ENCODE data around the gene S100A4.
"Not testable (repeated sequence)": the region's sequence is repeated elsewhere in the genome, so short reads cannot be mapped to it uniquely, and the experiment has no call there.

S100A4 gene

DNA sequence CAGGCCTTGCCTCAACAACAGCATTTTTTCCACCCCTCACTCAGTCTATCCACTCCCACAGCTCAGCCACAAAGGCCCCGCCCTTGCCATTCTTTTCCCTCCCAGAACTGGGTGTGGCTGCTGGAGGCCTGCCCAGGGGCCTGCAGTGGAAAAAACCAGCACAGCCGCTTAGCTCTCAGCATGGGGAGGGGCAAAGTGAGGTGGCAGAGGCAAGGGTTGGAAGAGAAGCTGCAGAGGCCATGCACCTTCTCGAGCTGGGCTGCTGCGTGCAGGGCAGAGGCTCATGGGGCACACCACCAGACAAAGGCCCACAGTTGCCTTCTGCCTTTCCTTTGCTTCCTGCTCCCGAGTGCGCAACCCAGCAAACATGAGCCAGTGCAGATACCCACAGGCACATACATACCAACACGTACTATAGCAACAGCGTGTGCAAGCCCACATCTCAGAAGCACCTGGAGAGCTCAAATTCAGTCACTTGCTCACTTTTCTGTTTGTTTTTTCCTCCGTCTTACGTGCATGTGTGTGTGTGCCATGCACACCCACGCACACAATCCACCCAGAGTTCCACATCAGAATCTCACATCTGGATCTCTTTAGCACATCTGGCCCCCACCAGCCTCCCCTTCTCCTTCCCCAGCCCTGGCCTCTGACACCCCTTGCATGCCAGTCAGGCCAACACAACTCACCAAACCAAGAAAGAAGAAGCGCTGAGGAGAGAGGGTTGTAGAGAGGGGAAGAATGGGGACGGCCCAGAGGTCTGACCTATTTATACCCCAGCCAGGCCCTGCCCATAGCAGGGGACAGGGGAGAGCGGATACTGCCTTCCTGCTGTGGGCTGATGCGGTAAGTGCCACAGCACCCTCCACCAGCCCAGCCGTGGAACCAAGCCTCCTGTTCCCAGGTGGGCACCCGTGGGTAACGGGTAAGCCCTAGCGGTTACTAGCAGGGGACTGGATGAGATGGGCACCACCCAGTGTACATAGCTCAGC, at the start of gene S100A4:
S100A4 (minus strand) TSS at position 740 of the 989 bp plus-strand sequence. CDS start 1,012 bp downstream, outside the sequence.
- peak; percentile 81 for DNase-seq (ENCODE audit: low spot score)

DNA sequence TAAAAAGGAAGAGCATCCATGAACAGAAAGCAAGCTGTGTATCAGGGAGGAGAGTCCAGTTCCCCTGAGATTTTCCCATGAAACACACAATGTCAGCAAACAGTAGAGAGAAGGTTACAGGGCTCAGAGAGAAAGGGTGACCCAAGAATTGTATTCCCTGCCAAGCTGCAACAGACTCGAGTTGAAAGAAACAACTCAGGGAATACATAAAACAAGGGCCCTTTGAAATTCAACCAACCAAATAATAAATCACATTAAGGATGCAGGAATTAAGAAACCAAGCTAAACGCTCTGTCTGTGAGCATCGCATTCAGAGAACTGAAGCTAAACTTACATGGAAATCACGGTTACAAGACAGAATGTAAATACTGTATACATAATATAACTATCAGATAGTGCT, 47.1 kb upstream of the S100A4 start:
- DNase-seq (ENCODE audit: low spot score): no peak

GRCh38 chr1:153588482-153588881, 42.9 kb upstream of the S100A4 start:
- DNase-seq (ENCODE audit: low spot score): no peak

GRCh38 chr1:153588033-153588432, 42.4 kb upstream of the S100A4 start:
- not testable (repeated sequence) for DNase-seq (ENCODE audit: low spot score)

- no peak for DNase-seq (ENCODE audit: low spot score)
Observed at GRCh38 chr1:153587314-153587713, 41.7 kb upstream of the S100A4 start.

DNA sequence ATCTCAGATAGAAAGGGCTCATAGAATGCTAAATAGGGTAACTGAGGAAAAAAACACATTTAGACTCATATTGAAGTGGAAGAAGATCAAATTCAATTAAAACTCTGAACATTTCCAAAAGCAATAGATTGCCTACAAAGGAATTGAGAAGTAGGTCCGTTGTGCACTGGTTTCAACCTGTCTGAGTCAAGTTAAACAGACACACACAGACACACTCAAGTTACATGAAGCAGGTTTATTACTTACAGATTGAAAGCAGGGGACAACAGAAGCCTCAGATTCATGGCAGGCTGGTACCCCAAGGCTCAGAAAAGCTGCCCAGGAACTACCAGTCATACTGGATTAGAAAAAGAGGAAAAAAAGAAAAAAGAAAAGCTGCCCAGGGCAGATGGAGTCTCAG, 40.7 kb upstream of the S100A4 start:
- DNase-seq (ENCODE audit: low spot score): no peak

DNA sequence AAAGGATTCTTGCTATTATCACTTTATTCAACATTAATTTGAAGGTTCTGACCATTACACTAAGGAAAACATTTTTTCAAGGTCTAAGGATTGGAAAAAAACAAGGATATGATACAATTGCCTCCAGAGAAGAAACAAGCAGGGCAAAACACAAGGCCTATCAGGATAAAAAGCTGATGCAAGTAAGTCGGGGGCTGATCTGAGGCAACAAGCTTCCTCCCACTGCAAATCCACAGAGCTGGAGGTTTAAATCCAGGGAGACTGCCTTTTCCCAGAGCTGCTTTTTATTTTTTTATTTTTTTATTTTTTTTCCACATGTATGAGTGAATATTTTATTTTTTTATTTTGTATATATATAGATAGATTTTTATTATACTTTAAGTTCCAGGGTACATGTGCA, 39.4 kb upstream of the S100A4 start:
- DNase-seq (ENCODE audit: low spot score): no peak

GRCh38 chr1:153583976-153584375, 38.4 kb upstream of the S100A4 start:
- no peak for DNase-seq (ENCODE audit: low spot score)

DNA sequence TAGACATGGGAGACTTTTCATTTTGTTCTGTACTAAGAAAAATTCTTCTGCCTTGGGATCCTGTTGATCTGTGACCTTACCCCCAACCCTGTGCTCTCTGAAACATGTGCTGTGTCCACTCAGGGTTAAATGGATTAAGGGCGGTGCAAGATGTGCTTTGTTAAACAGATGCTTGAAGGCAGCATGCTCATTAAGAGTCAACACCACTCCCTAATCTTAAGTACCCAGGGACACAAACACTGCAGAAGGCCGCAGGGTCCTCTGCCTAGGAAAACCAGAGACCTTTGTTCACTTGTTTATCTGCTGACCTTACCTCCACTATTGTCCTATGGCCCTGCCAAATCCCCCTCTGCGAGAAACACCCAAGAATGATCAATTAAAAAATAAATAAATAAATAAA, 37.9 kb upstream of the S100A4 start:
- not testable (repeated sequence) for DNase-seq (ENCODE audit: low spot score)

DNA sequence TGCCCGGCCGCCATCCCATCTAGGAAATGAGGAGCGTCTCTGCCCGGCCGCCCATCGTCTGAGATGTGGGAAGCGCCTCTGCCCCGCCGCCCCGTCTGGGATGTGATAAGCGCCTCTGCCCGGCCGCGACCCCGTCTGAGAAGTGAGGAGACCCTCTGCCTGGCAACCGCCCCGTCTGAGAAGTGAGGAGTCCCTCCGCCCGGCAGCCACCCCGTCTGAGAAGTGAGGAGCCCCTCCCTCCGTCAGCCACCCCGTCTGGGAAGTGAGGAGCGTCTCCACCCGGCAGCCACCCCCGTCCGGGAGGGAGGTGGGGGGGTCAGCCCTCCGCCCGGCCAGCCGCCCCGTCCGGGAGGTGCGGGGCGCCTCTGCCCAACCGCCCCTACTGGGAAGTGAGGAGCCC, 37.2 kb upstream of the S100A4 start:
- DNase-seq (ENCODE audit: low spot score): not testable (repeated sequence)

- no peak for DNase-seq (ENCODE audit: low spot score)
Observed at GRCh38 chr1:153578936-153579335, 33.3 kb upstream of the S100A4 start.

DNA sequence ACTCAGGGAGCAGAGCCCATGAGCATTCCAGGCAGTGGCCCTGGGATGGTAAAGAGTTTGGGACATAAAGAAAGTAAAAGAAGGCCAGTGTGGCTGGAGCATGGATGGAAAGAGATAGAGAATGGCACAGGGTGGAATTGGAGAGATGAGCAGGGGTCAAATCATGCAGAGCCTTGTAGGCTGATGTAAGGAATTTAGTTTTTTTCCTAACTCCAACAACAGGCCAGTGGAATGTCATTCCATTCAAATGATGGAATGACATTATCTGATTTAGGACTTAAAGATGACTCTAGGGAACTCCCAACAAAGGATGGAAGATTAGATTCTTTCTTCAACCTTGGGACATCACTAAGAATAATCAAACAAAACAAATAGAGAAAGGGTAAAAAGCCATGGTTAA, 32.9 kb upstream of the S100A4 start:
- DNase-seq (ENCODE audit: low spot score): no peak

DNA sequence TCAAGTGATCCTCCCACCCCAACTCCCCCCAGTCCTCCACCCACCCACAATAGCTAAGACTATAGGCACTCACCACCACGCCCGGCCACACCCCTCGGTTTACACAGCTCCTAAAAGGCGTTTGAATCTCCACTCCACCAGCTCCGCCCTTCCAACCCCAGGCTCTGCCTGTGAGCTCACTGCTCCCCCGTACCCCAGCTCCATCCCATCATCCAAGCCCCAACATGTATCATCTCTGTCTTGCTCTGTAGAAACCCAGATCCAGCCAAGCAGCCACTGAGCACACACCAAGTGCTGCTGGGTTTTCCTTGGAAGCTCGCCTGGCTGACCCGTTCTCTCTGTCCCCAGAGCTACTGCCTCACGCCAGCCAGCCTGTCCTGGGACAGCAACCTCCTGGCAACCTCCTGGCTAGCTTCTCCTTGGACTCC, 32.0 kb upstream of the S100A4 start:
- no peak for DNase-seq (ENCODE audit: low spot score)

DNA sequence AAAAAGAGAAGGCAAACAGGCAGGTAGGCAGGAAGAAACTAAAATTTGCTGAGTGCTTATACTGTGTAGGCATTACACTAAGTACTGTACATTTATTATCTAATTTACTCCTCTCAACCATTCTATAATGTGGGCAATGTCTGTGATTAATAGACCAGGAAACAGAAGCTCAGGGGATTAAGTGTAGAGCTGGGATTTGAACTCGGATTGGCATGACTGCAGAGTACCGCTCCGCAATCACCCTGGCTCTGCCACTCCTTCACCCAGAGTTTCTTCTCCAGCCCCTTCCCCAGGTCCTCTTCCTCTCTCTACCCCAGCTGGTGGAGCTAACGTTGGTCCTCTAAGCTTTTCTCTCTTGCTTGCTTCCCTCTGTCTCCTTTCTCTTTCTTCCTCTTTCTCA, 31.5 kb upstream of the S100A4 start:
- no peak for DNase-seq (ENCODE audit: low spot score)

GRCh38 chr1:153575497-153575896, 29.9 kb upstream of the S100A4 start:
- not testable (repeated sequence) for DNase-seq (ENCODE audit: low spot score)

DNA sequence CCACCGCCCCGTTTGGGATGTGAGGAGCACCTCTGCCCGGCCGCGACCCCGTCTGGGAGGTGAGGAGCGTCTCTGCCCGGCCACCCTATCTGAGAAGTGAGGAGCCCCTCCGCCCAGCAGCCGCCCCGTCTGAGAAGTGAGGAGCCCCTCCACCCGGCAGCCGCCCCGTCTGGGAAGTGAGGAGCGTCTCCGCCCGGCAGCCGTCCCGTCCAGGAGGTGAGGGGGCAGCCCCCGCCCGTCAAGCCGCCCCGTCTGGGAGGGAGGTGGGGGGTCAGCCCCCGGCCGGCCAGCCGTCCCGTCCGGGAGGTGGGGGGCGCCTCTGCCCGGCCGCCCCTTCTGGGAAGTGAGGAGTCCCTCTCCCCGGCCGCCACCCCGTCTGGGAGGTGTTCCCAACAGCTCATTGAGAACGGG, 29.5 kb upstream of the S100A4 start:
- not testable (repeated sequence) for DNase-seq (ENCODE audit: low spot score)

- DNase-seq (ENCODE audit: low spot score): no peak
Observed at GRCh38 chr1:153573351-153573750, 27.7 kb upstream of the S100A4 start.

DNA sequence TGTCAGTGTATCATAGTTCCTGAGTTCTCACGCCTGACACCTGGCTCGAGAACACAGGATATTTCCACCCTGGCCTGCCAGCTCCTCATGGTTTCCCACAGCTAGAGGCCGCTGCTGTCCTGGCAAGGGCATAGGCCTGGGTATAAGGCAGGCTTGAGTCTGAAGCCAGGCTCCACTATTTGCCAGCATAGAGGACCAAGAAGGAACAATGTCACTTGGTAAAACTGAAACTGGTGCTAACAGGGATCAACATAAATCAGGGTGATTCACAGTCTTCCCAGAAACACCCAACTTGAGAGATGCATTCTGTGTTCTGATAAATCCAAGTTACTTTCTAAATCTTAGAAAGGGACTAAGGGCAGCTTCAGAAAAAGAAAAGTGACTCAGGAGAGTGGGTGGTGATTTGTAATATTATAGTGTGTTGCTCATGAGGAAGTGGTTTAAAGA, 27.0 kb upstream of the S100A4 start:
- peak; percentile 50 for DNase-seq (ENCODE audit: low spot score)

DNA sequence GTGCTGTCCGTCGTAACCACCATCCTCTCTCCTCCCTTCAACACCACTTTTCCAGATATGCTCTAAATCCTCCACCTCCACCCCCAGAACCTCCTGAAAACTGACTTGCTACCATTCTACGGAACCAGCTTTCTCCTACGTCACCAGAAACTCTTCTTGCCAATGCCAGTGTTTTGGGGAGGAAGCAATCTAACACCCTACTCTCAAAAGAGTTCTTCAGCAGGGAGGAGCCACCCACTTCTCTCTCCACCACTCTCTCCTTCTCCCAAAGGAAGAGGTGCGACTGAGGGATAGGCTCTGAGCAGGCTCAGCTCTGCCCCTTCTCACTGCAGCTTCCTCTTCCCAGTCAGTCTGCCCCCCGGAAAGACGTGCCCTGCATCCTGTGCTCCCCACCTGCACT, 26.1 kb upstream of the S100A4 start:
- DNase-seq (ENCODE audit: low spot score): no peak

GRCh38 chr1:153570874-153571273, 25.3 kb upstream of the S100A4 start:
- DNase-seq (ENCODE audit: low spot score): no peak

GRCh38 chr1:153569465-153569864, 23.9 kb upstream of the S100A4 start:
- no peak for DNase-seq (ENCODE audit: low spot score)

DNA sequence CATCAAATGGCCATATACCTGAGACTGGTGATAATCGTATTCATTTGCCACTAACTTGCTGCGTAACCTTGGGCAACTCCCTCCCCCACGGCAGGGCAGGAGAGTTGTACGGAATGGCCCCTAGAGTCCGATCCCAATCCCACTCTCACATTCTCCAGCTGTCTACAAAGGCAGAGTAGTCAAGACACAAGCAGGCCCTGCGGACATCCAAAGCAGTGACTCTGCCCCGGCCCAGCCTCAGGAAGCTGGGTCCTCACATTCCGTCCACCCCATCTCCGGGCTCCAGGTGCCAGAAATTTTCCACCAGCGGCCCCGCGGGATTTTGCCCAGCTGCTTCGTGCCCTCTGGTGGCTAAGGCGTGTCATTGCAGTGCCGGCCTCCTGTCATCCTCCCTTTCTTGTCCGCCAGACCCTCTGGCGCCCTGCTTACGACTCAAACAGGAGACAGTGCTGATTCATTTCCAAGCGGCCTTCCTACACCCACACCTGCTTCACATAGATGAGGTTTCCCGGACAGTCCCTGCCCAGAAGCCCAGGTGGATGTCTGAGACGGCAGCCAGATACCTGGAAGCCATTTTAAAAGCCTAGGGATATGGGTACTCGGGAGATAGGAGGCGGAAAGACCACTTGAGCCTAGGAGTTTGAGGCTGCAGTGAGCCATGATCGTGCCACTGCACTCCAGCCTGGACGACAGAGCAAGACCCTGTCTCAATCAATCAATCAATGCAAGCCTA, 22.9 kb upstream of the S100A4 start:
- peak; percentile 89 for DNase-seq (ENCODE audit: low spot score)
